Upper lobe of left lung (tissue), 6 donors: Measurements from ENCODE around the gene MEGF10. TPM values are rescaled to one million over a fixed set of nuclear protein-coding genes. Genes with fewer than 3 reads are reported as not detected.

Experiments used
- ATAC-seq, 2 donors: fragments of 200-7000 bp; cut with Tn5 transposase; one replicate each; pipeline ENCODE4 v1.9.1; 2022; ENCODE audit warnings: mild to moderate bottlenecking in 2 of 2, moderate library complexity in 2 of 2; ENCODE audit not compliant: low FRiP score in 2 of 2
- DNase-seq, 2 donors: peaks; one replicate each; pipeline ENCODE4 v3.0.0-alpha.2; 2019 to 2020
- H3K27ac ChIP-seq, 4 donors: fragments of 200-600 bp; sonication (generic); one replicate each; pipeline ENCODE4 v1.5.1; 2016 to 2019
- H3K27me3 ChIP-seq, 4 donors: fragments of 200-600 bp; sonication (generic); one replicate each; pipeline ENCODE4 v1.5.1; 2017 to 2019
- H3K36me3 ChIP-seq, 4 donors: fragments of 200-600 bp; sonication (generic); one replicate each; pipeline ENCODE4 v1.5.1; 2016 to 2019
- H3K4me1 ChIP-seq, 4 donors: fragments of 200-600 bp; sonication (generic); one replicate each; pipeline ENCODE4 v1.5.1; 2018 to 2019
- H3K4me3 ChIP-seq, 4 donors: fragments of 200-600 bp; sonication (generic); one replicate each; pipeline ENCODE4 v1.5.1; 2017 to 2019; ENCODE audit warnings: mild to moderate bottlenecking in 2 of 4, moderate library complexity in 1 of 4
- H3K9me3 ChIP-seq, 4 donors: fragments of 200-600 bp; sonication (generic); one replicate each; pipeline ENCODE4 v1.5.1; 2018 to 2019
- EP300 ChIP-seq, 4 donors: sonication (generic); formaldehyde crosslinking; IDR thresholded peaks; one replicate each; pipeline ENCODE4 v1.5.1; 2017; ENCODE audit warnings: antibody characterized with exemption in 4 of 4, control low read depth in 2 of 4
- POLR2A ChIP-seq, 4 donors: fragments of 450-650 bp; IDR thresholded peaks; one replicate each; pipeline ENCODE4 v1.5.1; 2016 to 2017; ENCODE audit warnings: antibody characterized with exemption in 4 of 4, mild to moderate bottlenecking in 2 of 4
- POLR2AphosphoS5 ChIP-seq, 2 donors: sonication (generic); formaldehyde crosslinking; IDR thresholded peaks; one replicate each; pipeline ENCODE4 v1.5.1; 2017; ENCODE audit warnings: antibody characterized with exemption in 2 of 2
- WGBS, 2 donors: methylation state at CpG; one replicate each; pipeline ENCODE4 v1.1.5; 2017 to 2018; 5-methylcytosine and 5-hydroxymethylcytosine counted together
- total RNA-seq, 6 donors: library from RNA; depleted of rRNA in 4 of 6; stranded (reverse); fragments of >200 nt in 4 of 6; gene quantifications; one replicate each; pipeline versions ENCODE4 v1.1.0 to v1.2.1, GENCODE V29; 2016 to 2021
- TF ChIP-seq, protein P1 (sequence below), 6 experiments: fragments of 450-650 bp in 4 of 6; fragments of 200-600 bp in 2 of 6; sonication (generic) in 2 of 6; IDR thresholded peaks; one replicate each; pipeline ENCODE4 v1.5.1; 2016 to 2019; ENCODE audit warnings: antibody characterized with exemption in 6 of 6
- donor health status: DM: no; HTN: no; CAD: no; lungs with moderate emphysema.
- donor health status: DM: no; HTN: yes; CAD: no; lungs with severe emphysema.

Gene MEGF10
- total RNA-seq, 6 donors from 2014 or later: under 0.01 to 3.3 (median 0.17) TPM; not detected in 3

DNA sequence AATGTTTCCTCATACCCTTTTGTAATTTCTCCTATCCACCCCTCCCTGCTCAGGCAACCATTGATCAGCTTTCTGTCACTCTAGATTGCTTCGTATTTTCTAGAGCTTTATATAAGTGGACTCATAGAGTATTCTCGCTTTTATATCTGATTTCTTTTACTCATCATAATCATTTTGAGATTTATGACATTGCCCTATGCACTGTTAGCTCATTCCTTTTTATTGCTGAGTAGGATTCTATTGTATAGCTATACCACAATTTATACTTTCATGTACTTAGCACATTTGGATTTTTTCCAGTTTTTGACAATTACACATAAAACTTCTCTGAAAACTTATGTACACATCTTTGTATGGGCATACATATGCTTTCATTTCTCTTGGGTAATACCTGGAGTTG lies 68.9 kb downstream of the MEGF10 start:
- WGBS, 2 donors: 86 to 92% methylated on average over 2 of the region's 2 CpGs
- DNase-seq (no peak), ATAC-seq (no peak)
- no peaks in the 10 kb centered on the region for H3K4me1 ChIP-seq
- no peaks in the 10 kb centered on the region for H3K9me3 ChIP-seq
- no peak overlapping the region for H3K27ac ChIP-seq
- H3K36me3 ChIP-seq: no peaks in the 10 kb centered on the region
- no peak overlapping the region for H3K4me3 ChIP-seq
- TF ChIP-seq EP300 (IDR thresholded peaks at IDR 0.05): no peak
- TF ChIP-seq, protein P1, sequence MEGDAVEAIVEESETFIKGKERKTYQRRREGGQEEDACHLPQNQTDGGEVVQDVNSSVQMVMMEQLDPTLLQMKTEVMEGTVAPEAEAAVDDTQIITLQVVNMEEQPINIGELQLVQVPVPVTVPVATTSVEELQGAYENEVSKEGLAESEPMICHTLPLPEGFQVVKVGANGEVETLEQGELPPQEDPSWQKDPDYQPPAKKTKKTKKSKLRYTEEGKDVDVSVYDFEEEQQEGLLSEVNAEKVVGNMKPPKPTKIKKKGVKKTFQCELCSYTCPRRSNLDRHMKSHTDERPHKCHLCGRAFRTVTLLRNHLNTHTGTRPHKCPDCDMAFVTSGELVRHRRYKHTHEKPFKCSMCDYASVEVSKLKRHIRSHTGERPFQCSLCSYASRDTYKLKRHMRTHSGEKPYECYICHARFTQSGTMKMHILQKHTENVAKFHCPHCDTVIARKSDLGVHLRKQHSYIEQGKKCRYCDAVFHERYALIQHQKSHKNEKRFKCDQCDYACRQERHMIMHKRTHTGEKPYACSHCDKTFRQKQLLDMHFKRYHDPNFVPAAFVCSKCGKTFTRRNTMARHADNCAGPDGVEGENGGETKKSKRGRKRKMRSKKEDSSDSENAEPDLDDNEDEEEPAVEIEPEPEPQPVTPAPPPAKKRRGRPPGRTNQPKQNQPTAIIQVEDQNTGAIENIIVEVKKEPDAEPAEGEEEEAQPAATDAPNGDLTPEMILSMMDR (IDR thresholded peaks at IDR 0.05): no peak
- H3K27me3 ChIP-seq: no peaks in the 10 kb centered on the region

DNA sequence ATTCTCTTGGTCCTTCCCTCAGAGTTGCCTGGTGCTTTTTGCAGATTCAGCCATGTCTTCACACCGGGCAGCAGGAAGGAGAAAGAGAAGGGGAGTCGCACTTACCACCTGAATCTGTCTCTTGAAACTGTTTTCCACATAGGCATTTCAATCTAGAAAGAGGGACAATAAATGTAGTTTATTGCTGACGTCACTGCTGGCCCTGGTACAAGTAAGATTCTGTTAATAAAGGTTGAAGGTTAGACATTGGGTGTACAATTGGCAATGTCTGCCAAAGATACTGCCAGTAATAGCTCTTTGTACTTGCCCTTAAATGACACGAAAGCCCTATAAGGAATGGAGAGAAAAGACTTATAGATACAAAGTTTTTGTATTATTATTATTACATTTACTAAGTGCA lies 72.8 kb downstream of the MEGF10 start:
- TF ChIP-seq POLR2AphosphoS5 (IDR thresholded peaks at IDR 0.05): no peak
- H3K36me3 ChIP-seq: no peaks in the 10 kb centered on the region
- ATAC-seq (no peak), DNase-seq (no peak)
- no peak overlapping the region for H3K27ac ChIP-seq
- H3K27me3 ChIP-seq: no peaks in the 10 kb centered on the region
- no peaks in the 10 kb centered on the region for H3K9me3 ChIP-seq
- H3K4me3 ChIP-seq: no peak overlapping the region
- 76 to 92% methylated on average over 4 of the region's 4 CpGs for WGBS, 2 donors
- H3K4me1 ChIP-seq: no peaks in the 10 kb centered on the region

DNA sequence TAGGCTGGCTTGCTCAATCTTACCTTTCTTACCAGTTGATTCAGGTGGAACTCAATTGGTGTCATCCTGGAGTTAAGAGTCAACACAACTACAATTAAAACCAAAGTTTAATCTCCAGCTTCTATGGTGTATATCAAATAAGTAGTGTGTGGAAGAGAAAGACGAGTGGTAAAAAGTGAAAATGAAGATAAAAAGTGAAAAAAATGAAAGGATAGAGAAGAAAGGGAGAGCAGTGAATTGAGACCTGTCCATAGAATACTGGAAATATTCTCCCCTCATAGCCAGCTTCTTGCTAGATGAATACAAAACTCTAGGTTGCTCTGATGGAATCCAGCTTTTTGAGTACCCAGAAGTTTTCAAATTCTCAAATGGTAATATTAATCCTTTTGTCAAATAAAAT lies 76.4 kb downstream of the MEGF10 start:
- no peaks in the 10 kb centered on the region for H3K4me1 ChIP-seq
- WGBS, 2 donors: 76 to 86% methylated on average over 1 of the region's 1 CpG
- no peaks in the 10 kb centered on the region for H3K27me3 ChIP-seq
- H3K4me3 ChIP-seq: no peak overlapping the region
- no peaks in the 10 kb centered on the region for H3K36me3 ChIP-seq
- DNase-seq (no peak), ATAC-seq (no peak)
- no peaks in the 10 kb centered on the region for H3K9me3 ChIP-seq
- H3K27ac ChIP-seq: no peak overlapping the region
- TF ChIP-seq POLR2AphosphoS5 (IDR thresholded peaks at IDR 0.05) (no peak), POLR2A (IDR thresholded peaks at IDR 0.05) (no peak), EP300 (IDR thresholded peaks at IDR 0.05) (no peak)
- TF ChIP-seq, protein P1 (IDR thresholded peaks at IDR 0.05): no peak

DNA sequence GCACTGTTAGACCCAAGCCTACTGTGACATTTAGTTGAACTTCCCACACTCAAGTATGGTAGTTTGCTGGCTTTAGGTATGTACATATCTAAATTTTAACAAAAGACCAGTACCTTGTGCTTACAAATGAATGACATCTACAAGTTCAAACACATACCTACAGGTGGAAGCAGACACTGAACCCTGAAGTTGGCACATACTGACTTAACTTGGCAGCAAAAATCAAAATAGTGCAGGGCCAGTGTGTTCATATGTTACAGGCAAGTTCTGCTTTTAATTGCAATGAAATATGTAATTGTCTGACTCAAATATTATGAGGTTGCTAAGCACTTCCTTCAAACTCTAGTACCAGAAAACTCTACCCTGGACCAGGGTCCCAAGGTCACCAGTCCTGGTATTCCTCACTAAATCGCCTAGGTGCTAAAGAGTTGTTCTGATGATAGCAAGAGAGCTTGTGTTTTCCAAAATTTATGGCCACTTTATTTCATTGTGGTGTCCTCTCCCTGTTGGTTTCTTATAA lies 77.4 kb downstream of the MEGF10 start:
- DNase-seq: no peak
- Histone ChIP-seq H3K36me3 (no peaks in the 10 kb centered on the region), H3K27ac (no peak overlapping the region), H3K4me1 (no peaks in the 10 kb centered on the region), H3K27me3 (no peaks in the 10 kb centered on the region), H3K4me3 (no peak overlapping the region), H3K9me3 (no peaks in the 10 kb centered on the region)
- 63 to 85% methylated on average over 1 of the region's 1 CpG for WGBS, 2 donors
- TF ChIP-seq POLR2AphosphoS5 (IDR thresholded peaks at IDR 0.05) (no peak), EP300 (IDR thresholded peaks at IDR 0.05) (no peak), POLR2A (IDR thresholded peaks at IDR 0.05) (no peak)
- TF ChIP-seq, protein P1 (IDR thresholded peaks at IDR 0.05): no peak
- ATAC-seq: no peak

DNA sequence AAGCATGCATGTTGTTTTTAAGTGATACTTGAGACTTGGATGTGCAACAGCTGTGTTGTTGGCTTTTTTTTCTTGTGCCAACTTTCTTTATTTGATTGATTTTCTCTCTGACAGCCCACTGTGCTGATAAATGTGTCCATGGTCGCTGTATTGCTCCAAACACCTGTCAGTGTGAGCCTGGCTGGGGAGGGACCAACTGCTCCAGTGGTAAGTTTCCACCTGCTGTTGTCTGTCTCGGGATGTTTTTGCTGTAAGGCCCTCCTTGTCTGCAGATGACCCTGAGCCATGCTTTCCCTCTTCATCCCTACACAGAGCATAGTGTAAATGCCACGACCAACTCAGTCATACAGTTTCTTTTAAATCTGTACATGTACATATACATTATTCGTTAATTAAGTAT lies 79.2 kb downstream of the MEGF10 start:
- Histone ChIP-seq H3K4me1 (no peaks in the 10 kb centered on the region), H3K27me3 (no peaks in the 10 kb centered on the region), H3K9me3 (no peaks in the 10 kb centered on the region), H3K4me3 (no peak overlapping the region), H3K36me3 (no peaks in the 10 kb centered on the region), H3K27ac (no peak overlapping the region)
- ATAC-seq (no peak), DNase-seq (no peak)
- TF ChIP-seq, protein P1 (IDR thresholded peaks at IDR 0.05): no peak
- TF ChIP-seq POLR2A (IDR thresholded peaks at IDR 0.05) (no peak), POLR2AphosphoS5 (IDR thresholded peaks at IDR 0.05) (no peak), EP300 (IDR thresholded peaks at IDR 0.05) (no peak)
- 64 to 68% methylated on average over 4 of the region's 4 CpGs for WGBS, 2 donors
